Esophagus squamous epithelium (tissue), 5 donors: ENCODE data around the gene SKAP1. TPM values are rescaled to one million over a fixed set of nuclear protein-coding genes. Genes with fewer than 3 reads are reported as not detected.

Source experiments
- DNase-seq: peaks from one replicate; lab custom pipeline; 2025; lab: John Stamatoyannopoulos, UW
- H3K27ac ChIP-seq, 4 donors: fragments of 200-600 bp; sonication (generic); one replicate each; pipeline ENCODE4 v1.5.1; 2016 to 2019; ENCODE audit warnings: mild to moderate bottlenecking in 1 of 4
- H3K27me3 ChIP-seq, 4 donors: fragments of 200-600 bp; sonication (generic); 1 replicate in 3 of 4; 2 replicates in 1 of 4; pipeline versions ENCODE4 v1.5.1 to v1.6.0; 2017 to 2021; ENCODE audit warnings: antibody characterized with exemption in 1 of 4
- H3K36me3 ChIP-seq, 3 donors: fragments of 200-600 bp; sonication (generic); one replicate each; pipeline ENCODE4 v1.5.1; 2016 to 2019
- H3K4me1 ChIP-seq, 3 donors: fragments of 200-600 bp; sonication (generic); one replicate each; pipeline ENCODE4 v1.5.1; 2017 to 2019
- H3K4me3 ChIP-seq, 4 donors: fragments of 200-600 bp; sonication (generic); 1 replicate in 3 of 4; 2 replicates in 1 of 4; pipeline ENCODE4 v1.5.1; 2016 to 2019; ENCODE audit warnings: mild to moderate bottlenecking in 2 of 4, moderate library complexity in 1 of 4
- H3K9me3 ChIP-seq, 3 donors: fragments of 200-600 bp; sonication (generic); one replicate each; pipeline ENCODE4 v1.5.1; 2016 to 2019
- POLR2A ChIP-seq, 4 donors: fragments of 450-650 bp; IDR thresholded peaks; one replicate each; pipeline ENCODE4 v1.6.1; 2017; ENCODE audit warnings: antibody characterized with exemption in 4 of 4, mild to moderate bottlenecking in 4 of 4, moderate library complexity in 3 of 4
- WGBS, 2 donors: methylation state at CpG; one replicate each; pipeline ENCODE4 v1.1.5; 2018; 5-methylcytosine and 5-hydroxymethylcytosine counted together
- intact Hi-C: fragments of 100-400 bp; cut with DNase I; formaldehyde crosslinking; loops from one replicate; pipeline ENCODE4 v1.15.0; 2022
- total RNA-seq, 4 donors: library from RNA; depleted of rRNA; stranded (reverse); fragments of >200 nt; gene quantifications; one replicate each; pipeline ENCODE4 v1.1.0, GENCODE V29; 2016
- TF ChIP-seq, protein P1 (sequence below), 6 experiments: fragments of 450-650 bp in 4 of 6; fragments of 200-600 bp in 2 of 6; sonication (generic) in 2 of 6; IDR thresholded peaks; one replicate each; pipeline ENCODE4 v1.5.1; 2016 to 2019; ENCODE audit warnings: antibody characterized with exemption in 6 of 6, mild to moderate bottlenecking in 4 of 6, moderate library complexity in 4 of 6
- donor health status: DM: yes; HTN: yes; CAD: no.

Gene SKAP1
- total RNA-seq, 4 donors from 2014 or later: 0.83 to 5.1 (median 3.4) TPM; not detected in 1

DNA sequence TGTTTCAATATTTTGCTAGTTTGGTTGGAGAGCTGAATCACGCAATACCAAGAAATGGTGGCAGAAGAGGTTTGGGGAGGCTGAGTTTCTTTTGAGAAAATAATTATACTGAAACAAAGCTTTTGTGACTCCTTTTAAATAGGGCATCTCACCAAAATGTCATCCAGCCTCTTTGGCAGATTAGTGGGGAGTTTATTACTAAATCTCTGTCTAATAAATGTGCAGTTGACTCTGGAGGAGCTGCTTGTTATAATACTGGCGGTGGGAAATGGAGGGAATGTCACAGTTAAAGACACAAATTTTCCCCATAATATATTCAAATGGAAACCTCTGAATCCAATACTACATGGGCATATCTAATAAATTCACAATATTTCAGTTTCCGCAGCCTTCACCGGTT, 277.7 kb downstream of the SKAP1 start:
- WGBS, 2 donors: 66 to 70% methylated on average over 4 of the region's 4 CpGs
- no peaks in the 10 kb centered on the region for H3K36me3 ChIP-seq
- no peak overlapping the region for H3K27ac ChIP-seq
- H3K4me1 ChIP-seq: no peaks in the 10 kb centered on the region
- H3K27me3 ChIP-seq: peaks cover 0 to 92% (median 2%) of the 10 kb centered on the region in 4 donors
- no peak for DNase-seq
- H3K4me3 ChIP-seq: no peak overlapping the region
- no peaks in the 10 kb centered on the region for H3K9me3 ChIP-seq
- TF ChIP-seq, protein P1, sequence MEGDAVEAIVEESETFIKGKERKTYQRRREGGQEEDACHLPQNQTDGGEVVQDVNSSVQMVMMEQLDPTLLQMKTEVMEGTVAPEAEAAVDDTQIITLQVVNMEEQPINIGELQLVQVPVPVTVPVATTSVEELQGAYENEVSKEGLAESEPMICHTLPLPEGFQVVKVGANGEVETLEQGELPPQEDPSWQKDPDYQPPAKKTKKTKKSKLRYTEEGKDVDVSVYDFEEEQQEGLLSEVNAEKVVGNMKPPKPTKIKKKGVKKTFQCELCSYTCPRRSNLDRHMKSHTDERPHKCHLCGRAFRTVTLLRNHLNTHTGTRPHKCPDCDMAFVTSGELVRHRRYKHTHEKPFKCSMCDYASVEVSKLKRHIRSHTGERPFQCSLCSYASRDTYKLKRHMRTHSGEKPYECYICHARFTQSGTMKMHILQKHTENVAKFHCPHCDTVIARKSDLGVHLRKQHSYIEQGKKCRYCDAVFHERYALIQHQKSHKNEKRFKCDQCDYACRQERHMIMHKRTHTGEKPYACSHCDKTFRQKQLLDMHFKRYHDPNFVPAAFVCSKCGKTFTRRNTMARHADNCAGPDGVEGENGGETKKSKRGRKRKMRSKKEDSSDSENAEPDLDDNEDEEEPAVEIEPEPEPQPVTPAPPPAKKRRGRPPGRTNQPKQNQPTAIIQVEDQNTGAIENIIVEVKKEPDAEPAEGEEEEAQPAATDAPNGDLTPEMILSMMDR (IDR thresholded peaks at IDR 0.05): no peak
- TF ChIP-seq POLR2A (IDR thresholded peaks at IDR 0.05): no peak
- intact Hi-C loops: no loop called here

DNA sequence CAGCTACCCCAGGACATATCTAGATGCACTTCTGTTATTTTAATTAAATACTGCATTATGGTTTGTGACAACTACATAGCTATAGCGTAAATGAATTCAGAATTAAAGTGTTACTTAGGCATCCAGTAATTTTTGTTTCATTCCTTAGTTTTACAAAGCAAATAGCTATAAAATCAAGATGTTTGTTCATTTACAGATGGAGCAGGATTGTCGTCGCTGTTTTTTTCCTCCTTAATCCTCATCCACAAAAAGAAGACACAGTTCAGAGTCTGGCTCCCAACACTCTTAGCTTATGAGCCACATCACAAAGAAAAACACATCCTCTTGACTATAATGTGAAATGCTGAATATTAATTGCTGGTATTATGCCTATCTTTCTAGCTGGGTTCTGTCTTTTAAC, 278.8 kb downstream of the SKAP1 start:
- TF ChIP-seq POLR2A (IDR thresholded peaks at IDR 0.05): no peak
- TF ChIP-seq, protein P1 (IDR thresholded peaks at IDR 0.05): no peak
- H3K27me3 ChIP-seq: peaks cover 0 to 100% (median 2%) of the 10 kb centered on the region in 4 donors
- intact Hi-C loops: no loop called here
- no peaks in the 10 kb centered on the region for H3K9me3 ChIP-seq
- no peak for DNase-seq
- no peaks in the 10 kb centered on the region for H3K36me3 ChIP-seq
- no peak overlapping the region for H3K27ac ChIP-seq
- H3K4me1 ChIP-seq: no peaks in the 10 kb centered on the region
- H3K4me3 ChIP-seq: no peak overlapping the region
- 68 to 76% methylated on average over 3 of the region's 3 CpGs for WGBS, 2 donors

DNA sequence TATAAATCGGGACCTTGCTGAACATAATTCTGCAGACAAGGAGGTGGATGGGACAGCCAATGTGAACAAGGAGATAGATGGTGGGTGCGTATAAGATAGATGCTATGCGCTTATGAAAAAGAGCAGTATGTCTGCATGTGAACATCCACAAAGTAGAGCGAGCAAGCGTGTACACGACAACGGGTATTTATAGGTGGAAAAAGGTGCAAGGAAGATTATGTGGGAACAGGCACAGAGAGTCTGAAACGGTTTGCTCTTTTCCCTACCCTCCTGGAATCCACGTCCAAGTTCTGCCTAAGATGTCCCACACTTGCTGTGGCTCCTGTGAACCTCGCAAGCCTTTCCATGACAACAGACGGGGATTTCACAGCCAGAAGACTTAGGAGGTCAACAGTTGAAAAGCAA, 279.4 kb downstream of the SKAP1 start:
- 61 to 65% methylated on average over 11 of the region's 11 CpGs for WGBS, 2 donors
- H3K27me3 ChIP-seq: peaks cover 0 to 100% (median 2%) of the 10 kb centered on the region in 4 donors
- no peaks in the 10 kb centered on the region for H3K4me1 ChIP-seq
- TF ChIP-seq POLR2A (IDR thresholded peaks at IDR 0.05): no peak
- TF ChIP-seq, protein P1 (IDR thresholded peaks at IDR 0.05): no peak
- no peak overlapping the region for H3K4me3 ChIP-seq
- intact Hi-C loops: no loop called here
- no peaks in the 10 kb centered on the region for H3K9me3 ChIP-seq
- DNase-seq: no peak
- H3K27ac ChIP-seq: no peak overlapping the region
- H3K36me3 ChIP-seq: no peaks in the 10 kb centered on the region

DNA sequence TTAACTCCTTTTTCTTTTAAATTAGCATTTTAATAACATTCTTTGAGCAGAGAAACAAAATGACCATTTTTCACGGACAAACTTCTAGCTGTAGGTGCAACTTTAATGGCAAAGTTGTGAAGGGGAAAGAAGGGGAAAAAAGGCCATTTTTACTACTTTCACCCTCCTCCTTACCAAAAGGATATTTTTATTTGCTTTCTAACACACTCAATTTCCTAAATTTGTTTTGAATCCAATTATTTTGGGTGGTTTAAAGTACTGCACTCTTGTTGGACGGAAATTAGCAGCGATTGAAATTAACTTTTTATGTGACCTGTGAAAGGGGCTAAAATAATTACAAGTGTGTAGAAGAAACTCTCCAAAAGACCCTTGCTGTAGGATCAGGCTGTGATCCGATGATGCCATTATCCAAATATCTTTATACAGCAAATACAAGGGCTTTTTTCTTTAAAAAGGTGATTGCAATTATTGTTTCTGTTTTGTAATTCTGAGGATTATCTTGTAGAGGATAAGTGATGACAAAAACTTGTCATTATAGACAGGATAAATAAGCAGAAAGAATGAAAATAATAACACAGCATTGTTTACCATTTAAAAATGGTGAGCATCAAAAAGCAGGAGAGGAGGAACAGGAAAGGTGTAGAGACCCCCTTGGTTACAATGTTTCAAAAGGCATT, 280.1 kb downstream of the SKAP1 start:
- WGBS, 2 donors: 74 to 75% methylated on average over 4 of the region's 4 CpGs
- Histone ChIP-seq H3K4me1 (no peaks in the 10 kb centered on the region), H3K9me3 (no peaks in the 10 kb centered on the region), H3K4me3 (no peak overlapping the region), H3K27ac (no peak overlapping the region), H3K27me3 (peaks cover 0 to 100% (median 2%) of the 10 kb centered on the region in 4 donors), H3K36me3 (no peaks in the 10 kb centered on the region)
- no peak for DNase-seq
- intact Hi-C loops: no loop called here
- TF ChIP-seq, protein P1 (IDR thresholded peaks at IDR 0.05): no peak
- no peak for TF ChIP-seq POLR2A (IDR thresholded peaks at IDR 0.05)

DNA sequence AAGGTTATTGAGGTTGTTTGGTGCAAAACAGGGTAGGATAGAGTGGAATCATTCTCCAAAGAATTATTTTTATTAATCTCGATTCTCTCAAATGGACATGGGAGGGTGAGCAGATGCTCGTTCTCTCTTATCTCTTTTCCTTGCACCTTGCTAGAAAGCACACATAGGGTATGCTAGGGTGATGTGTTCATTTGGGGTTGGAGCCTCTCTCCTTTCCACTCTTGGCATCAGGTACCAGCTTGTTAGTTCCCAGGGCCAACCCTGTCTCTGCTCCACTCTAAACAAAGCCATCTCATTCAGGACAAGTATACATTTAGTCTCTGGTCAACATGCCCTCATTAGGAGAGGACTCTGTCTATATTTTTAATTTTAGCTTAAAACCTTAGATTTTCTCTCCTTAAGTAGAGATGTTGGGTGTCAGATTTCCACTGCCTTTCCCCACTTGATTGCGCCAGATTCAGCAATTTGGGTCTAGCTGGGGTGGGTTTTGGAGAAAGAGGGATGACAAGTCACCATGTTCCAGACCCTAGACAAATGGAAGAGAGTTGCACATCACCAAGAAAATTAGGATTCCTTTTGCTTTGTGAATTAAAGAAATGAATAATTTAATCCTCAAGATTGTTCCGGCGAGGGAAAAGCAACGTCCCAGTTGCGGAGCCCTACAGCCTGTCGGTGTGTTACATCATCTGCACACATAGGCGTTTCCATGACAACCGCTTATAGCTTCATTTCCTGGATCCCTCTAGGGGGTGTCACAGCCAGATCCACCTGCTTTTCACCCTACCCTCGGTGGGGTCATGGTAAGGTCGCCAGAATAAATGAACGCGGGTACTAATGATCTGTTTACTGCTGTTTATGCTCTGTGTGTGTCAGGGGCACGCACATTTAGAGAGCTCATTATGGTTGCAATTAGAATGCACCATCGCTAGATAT, 280.9 kb downstream of the SKAP1 start:
- no peak overlapping the region for H3K4me3 ChIP-seq
- WGBS, 2 donors: 49 to 56% methylated on average over 16 of the region's 16 CpGs
- intact Hi-C loops: no loop called here
- peaks cover 0 to 100% (median 2%) of the 10 kb centered on the region in 4 donors for H3K27me3 ChIP-seq
- no peak for DNase-seq
- no peaks in the 10 kb centered on the region for H3K9me3 ChIP-seq
- H3K36me3 ChIP-seq: no peaks in the 10 kb centered on the region
- H3K4me1 ChIP-seq: no peaks in the 10 kb centered on the region
- no peak overlapping the region for H3K27ac ChIP-seq
- TF ChIP-seq POLR2A (IDR thresholded peaks at IDR 0.05): no peak
- TF ChIP-seq, protein P1 (IDR thresholded peaks at IDR 0.05): no peak
